Measurements from ENCODE around the gene LSM5. TPM values are rescaled to one million over a fixed set of nuclear protein-coding genes. Genes with fewer than 3 reads are reported as not detected.
"Not testable (repeated sequence)": the region's sequence is repeated elsewhere in the genome, so short reads cannot be mapped to it uniquely, and the experiment has no call there.

Gene LSM5
- total RNA-seq, 4 donors from 2014 or later: 6.2 to 32.2 (median 10.0) TPM

- H3K4me3 ChIP-seq: no peak overlapping the region
- H3K27me3 ChIP-seq: no peaks in the 10 kb centered on the region
- H3K27ac ChIP-seq: no peak overlapping the region
- no peak for TF ChIP-seq POLR2A (IDR thresholded peaks at IDR 0.05)
- no peak for TF ChIP-seq CTCF (IDR thresholded peaks at IDR 0.05)
- H3K4me1 ChIP-seq: no peaks in the 10 kb centered on the region
- no peaks in the 10 kb centered on the region for H3K9me3 ChIP-seq
- DNase-seq: no peak
- H3K36me3 ChIP-seq: no peaks in the 10 kb centered on the region
Observed at GRCh38 chr7:32472015-32472414, 18.2 kb downstream of the LSM5 start.

DNA sequence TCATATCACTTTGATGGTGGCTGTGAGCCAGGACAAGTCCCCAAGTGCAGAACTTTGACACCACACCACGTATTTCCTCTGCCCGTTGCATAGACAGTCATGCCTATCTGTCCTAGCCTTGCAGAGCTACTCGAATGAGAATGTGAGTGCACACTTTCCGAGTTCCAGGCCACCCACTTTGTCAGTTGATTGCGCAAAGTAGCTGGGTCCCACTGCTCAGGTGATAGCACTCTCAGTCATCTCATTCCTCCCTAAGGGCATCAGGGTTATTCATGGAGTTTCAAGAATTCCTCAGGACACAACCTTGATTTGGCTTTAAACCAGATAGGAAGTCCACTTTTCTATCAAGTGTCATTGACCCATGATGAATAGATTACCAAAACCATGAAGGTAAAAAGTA lies 19.3 kb downstream of the LSM5 start:
- no peaks in the 10 kb centered on the region for H3K4me1 ChIP-seq
- no peak overlapping the region for H3K27ac ChIP-seq
- H3K27me3 ChIP-seq: no peaks in the 10 kb centered on the region
- DNase-seq: no peak
- no peaks in the 10 kb centered on the region for H3K9me3 ChIP-seq
- no peaks in the 10 kb centered on the region for H3K36me3 ChIP-seq
- no peak for TF ChIP-seq POLR2A (IDR thresholded peaks at IDR 0.05)
- TF ChIP-seq CTCF (IDR thresholded peaks at IDR 0.05): no peak
- no peak overlapping the region for H3K4me3 ChIP-seq

DNA sequence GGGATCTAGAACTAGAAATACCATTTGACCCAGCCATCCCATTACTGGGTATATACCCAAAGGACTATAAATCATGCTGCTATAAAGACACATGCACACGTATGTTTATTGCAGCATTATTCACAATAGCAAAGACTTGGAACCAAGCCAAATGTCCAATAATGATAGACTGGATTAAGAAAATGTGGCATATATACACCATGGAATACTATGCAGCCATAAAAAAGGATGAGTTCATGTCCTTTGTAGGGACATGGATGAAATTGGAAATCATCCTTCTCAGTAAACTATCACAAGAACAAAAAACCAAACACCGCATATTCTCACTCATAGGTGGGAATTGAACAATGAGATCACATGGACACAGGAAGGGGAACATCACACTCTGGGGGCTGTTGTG lies 20.2 kb downstream of the LSM5 start:
- H3K27me3 ChIP-seq, H3K27ac ChIP-seq, DNase-seq, H3K36me3 ChIP-seq, H3K9me3 ChIP-seq, H3K4me1 ChIP-seq, H3K4me3 ChIP-seq: not testable (repeated sequence)

- H3K4me3 ChIP-seq, H3K27ac ChIP-seq, H3K27me3 ChIP-seq, H3K36me3 ChIP-seq, DNase-seq, H3K9me3 ChIP-seq, H3K4me1 ChIP-seq: not testable (repeated sequence)
Observed at GRCh38 chr7:32464641-32465416, 25.4 kb downstream of the LSM5 start.

- no peak overlapping the region for H3K4me3 ChIP-seq
- no peaks in the 10 kb centered on the region for H3K36me3 ChIP-seq
- no peak for DNase-seq
- TF ChIP-seq POLR2A (IDR thresholded peaks at IDR 0.05): no peak
- no peak for TF ChIP-seq CTCF (IDR thresholded peaks at IDR 0.05)
- no peaks in the 10 kb centered on the region for H3K4me1 ChIP-seq
- no peaks in the 10 kb centered on the region for H3K27me3 ChIP-seq
- no peak overlapping the region for H3K27ac ChIP-seq
- no peaks in the 10 kb centered on the region for H3K9me3 ChIP-seq
Observed at GRCh38 chr7:32462977-32463376, 27.2 kb downstream of the LSM5 start.

GRCh38 chr7:32462451-32462850 lies 27.7 kb downstream of the LSM5 start:
- Histone ChIP-seq H3K36me3 (no peaks in the 10 kb centered on the region), H3K9me3 (no peaks in the 10 kb centered on the region), H3K27ac (no peak overlapping the region), H3K4me1 (no peaks in the 10 kb centered on the region), H3K27me3 (no peaks in the 10 kb centered on the region), H3K4me3 (no peak overlapping the region)
- no peak for TF ChIP-seq CTCF (IDR thresholded peaks at IDR 0.05)
- no peak for TF ChIP-seq POLR2A (IDR thresholded peaks at IDR 0.05)
- no peak for DNase-seq

DNA sequence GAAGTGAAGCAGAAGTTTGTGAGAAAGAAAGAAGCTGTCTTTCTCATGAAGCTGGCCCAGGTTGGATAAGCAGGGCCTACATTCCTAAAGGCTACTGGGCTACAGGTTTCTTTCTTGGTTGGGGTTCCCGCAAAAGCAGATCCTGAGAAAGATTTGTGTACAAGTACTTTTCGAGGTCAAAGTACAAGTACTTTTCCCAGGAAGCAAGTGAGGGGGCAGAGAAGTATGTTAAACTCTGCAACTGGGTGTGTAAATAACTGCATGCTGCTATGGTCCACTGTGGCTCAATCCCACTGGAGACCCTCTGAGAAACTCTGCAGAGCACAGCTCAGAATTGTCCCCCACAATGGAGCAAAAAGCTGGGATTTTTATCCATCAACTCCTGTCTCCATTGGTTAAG lies 28.7 kb downstream of the LSM5 start:
- no peaks in the 10 kb centered on the region for H3K4me1 ChIP-seq
- H3K27me3 ChIP-seq: no peaks in the 10 kb centered on the region
- H3K9me3 ChIP-seq: no peaks in the 10 kb centered on the region
- H3K4me3 ChIP-seq: no peak overlapping the region
- DNase-seq: no peak
- TF ChIP-seq CTCF (IDR thresholded peaks at IDR 0.05): no peak
- no peak for TF ChIP-seq POLR2A (IDR thresholded peaks at IDR 0.05)
- no peaks in the 10 kb centered on the region for H3K36me3 ChIP-seq
- H3K27ac ChIP-seq: no peak overlapping the region
